HepG2 (cell line): Measurements from ENCODE around the gene MGLL. TPM values are rescaled to one million over a fixed set of nuclear protein-coding genes. Genes with fewer than 3 reads are reported as not detected.

ENCODE experiments used
- ATAC-seq: fragments of 200-7000 bp; cut with Tn5 transposase; 3 replicates; pipeline ENCODE4 v1.9.1; 2020; ENCODE audit warnings: mild to moderate bottlenecking, moderate library complexity
- BruUV-seq: library from RNA; stranded (reverse); fragments of 400-500 nt; replicated peaks from 2 replicates; lab custom pipeline; 2021; lab: Mats Ljungman, UMichigan
- CTCF ChIA-PET: fragments of 300-600 bp; formaldehyde crosslinking; extraction: SDS; loops from one replicate; lab custom pipeline; 2021; ENCODE audit warnings: low total read pairs, inconsistent platforms, low intra/inter-chr PET ratio; lab: Yijun Ruan, JAX
- POLR2A ChIA-PET: fragments of 350-600 bp; sonication (Branson Sonifier 250); formaldehyde crosslinking; loops from one replicate; lab custom pipeline; 2020; ENCODE audit warnings: antibody characterized with exemption, inconsistent platforms; lab: Yijun Ruan, JAX
- DNase-seq: peaks from one replicate; pipeline ENCODE4 v3.0.0-alpha.2; 2015; ENCODE audit warnings: low spot score
- FAIRE-seq: peaks from 3 replicates; lab custom pipeline; 2011; peaks lifted over from hg19 to GRCh38; lab: Jason Lieb, UNC
- H2AFZ ChIP-seq: one replicate; pipeline ENCODE4 v1.6.1; 2011; ENCODE audit warnings: low read length, inconsistent platforms
- H3K27ac ChIP-seq: fragments of 300-600 bp; 3 replicates; pipeline ENCODE4 v1.8.0; 2011; ENCODE audit warnings: mixed run types, mild to moderate bottlenecking, mixed read lengths, low read length, inconsistent platforms; ENCODE audit not compliant: insufficient read depth; ENCODE audit errors: extremely low read length
- H3K27me3 ChIP-seq, 2 experiments: fragments of 200-600 bp in 1 of 2; 2 replicates in 1 of 2; 3 replicates in 1 of 2; pipeline versions ENCODE4 v1.6.0 to v1.8.0; 2011; ENCODE audit warnings: low read length in 2 of 2, mild to moderate bottlenecking in 2 of 2, moderate library complexity in 2 of 2, inconsistent platforms in 1 of 2; ENCODE audit not compliant: insufficient read depth in 2 of 2, control insufficient read depth in 1 of 2
- H3K36me3 ChIP-seq, 2 experiments: fragments of 200-600 bp in 1 of 2; replicated peaks in 1 of 2; 2 replicates in 1 of 2; 3 replicates in 1 of 2; pipeline versions ENCODE4 v1.5.1 to v1.8.0; 2011; ENCODE audit warnings: low read length in 2 of 2, inconsistent platforms in 1 of 2; ENCODE audit not compliant: insufficient read depth in 2 of 2, control insufficient read depth in 1 of 2
- H3K4me1 ChIP-seq: 2 replicates; pipeline ENCODE4 v1.5.1; 2012; ENCODE audit warnings: low read length, inconsistent platforms; ENCODE audit not compliant: insufficient read depth
- H3K4me2 ChIP-seq: 2 replicates; pipeline ENCODE4 v1.6.0; 2011; ENCODE audit warnings: low read depth, low read length, inconsistent platforms
- H3K4me3 ChIP-seq, 3 experiments: fragments of 200-600 bp in 1 of 3; sonication (generic), shearing (Covaris generic) in 1 of 3; replicated peaks in 1 of 3; 2 replicates each; pipeline ENCODE4 v1.5.1; 2011 to 2016; ENCODE audit warnings: low read length in 3 of 3, inconsistent platforms in 2 of 3, low read depth in 2 of 3, mild to moderate bottlenecking in 2 of 3, control low read depth in 1 of 3, mixed read lengths in 1 of 3; ENCODE audit not compliant: insufficient read depth in 1 of 3
- H3K79me2 ChIP-seq: one replicate; pipeline ENCODE4 v1.6.1; 2011; ENCODE audit warnings: low read length, inconsistent platforms; ENCODE audit not compliant: insufficient read depth
- H3K9ac ChIP-seq: 2 replicates; pipeline ENCODE4 v1.6.0; 2011; ENCODE audit warnings: mild to moderate bottlenecking, low read depth, low read length, inconsistent platforms; ENCODE audit not compliant: insufficient read depth
- H3K9me3 ChIP-seq: 2 replicates; pipeline ENCODE4 v1.5.1; 2012; ENCODE audit warnings: mild to moderate bottlenecking, low read length
- H4K20me1 ChIP-seq: 2 replicates; pipeline ENCODE4 v1.6.0; 2011; ENCODE audit warnings: inconsistent platforms, mild to moderate bottlenecking, low read length, moderate library complexity; ENCODE audit not compliant: insufficient read depth
- HMGXB3 ChIP-seq: sonication (generic); formaldehyde crosslinking; IDR thresholded peaks from 2 replicates; pipeline ENCODE4 v1.4.0; 2020; ENCODE audit warnings: missing genetic modification reagents, borderline replicate concordance
- ZC3H4 ChIP-seq: sonication (generic); formaldehyde crosslinking; IDR thresholded peaks from 2 replicates; pipeline ENCODE4 v1.4.0; 2020; ENCODE audit warnings: missing genetic modification reagents, borderline replicate concordance
- ZNF276 ChIP-seq: sonication (generic); formaldehyde crosslinking; IDR thresholded peaks from 2 replicates; pipeline ENCODE4 v1.4.0; 2020; ENCODE audit warnings: mild to moderate bottlenecking, low read depth, missing genetic modification reagents
- ZNF432 ChIP-seq: sonication (generic); formaldehyde crosslinking; IDR thresholded peaks from 2 replicates; pipeline ENCODE4 v1.5.0; 2020; ENCODE audit warnings: missing genetic modification reagents, mild to moderate bottlenecking, borderline replicate concordance
- ZNF552 ChIP-seq: sonication (generic); formaldehyde crosslinking; IDR thresholded peaks from 2 replicates; pipeline ENCODE4 v1.9.0; 2022; ENCODE audit warnings: missing genetic modification reagents, mild to moderate bottlenecking, borderline replicate concordance
- ZNF609 ChIP-seq: sonication (generic); formaldehyde crosslinking; IDR thresholded peaks from 2 replicates; pipeline ENCODE4 v1.4.0; 2020; ENCODE audit warnings: mild to moderate bottlenecking, missing genetic modification reagents, borderline replicate concordance
- ZNF724P ChIP-seq: sonication (generic); formaldehyde crosslinking; IDR thresholded peaks from 2 replicates; pipeline ENCODE4 v1.8.0; 2022; ENCODE audit warnings: missing genetic modification reagents, borderline replicate concordance
- ZNF747 ChIP-seq: sonication (generic); formaldehyde crosslinking; IDR thresholded peaks from 2 replicates; pipeline ENCODE4 v1.8.1; 2023; ENCODE audit warnings: missing genetic modification reagents, mild to moderate bottlenecking, borderline replicate concordance
- ZNF775 ChIP-seq: sonication (generic); formaldehyde crosslinking; IDR thresholded peaks from 2 replicates; pipeline ENCODE4 v1.4.0; 2020; ENCODE audit warnings: missing genetic modification reagents, mild to moderate bottlenecking, moderate library complexity, borderline replicate concordance
- WGBS: methylation state at CpG from one replicate; pipeline ENCODE4 v1.1.6; 2017; ENCODE audit warnings: low lambda C conversion rate; 5-methylcytosine and 5-hydroxymethylcytosine counted together
- in situ Hi-C: cut with HindIII; loops from 2 replicates; pipeline ENCODE4 v1.10.0; 2017; ENCODE audit warnings: low pct_unique_long_range_greater_than_20kb; ENCODE audit not compliant: extremely low pct_ligation_motif_present
- intact Hi-C: fragments of 100-400 bp; cut with micrococcal nuclease; formaldehyde crosslinking; loops from one replicate; pipeline ENCODE4 v1.10.0; 2022; ENCODE audit not compliant: unreplicated experiment
- polyA plus RNA-seq, 8 experiments: library from polyadenylated mRNA; depleted of rRNA in 3 of 8; stranded (reverse) in 7 of 8; unstranded in 1 of 8; fragments of >200 nt; fragmentation: Illumina TruSeq in 4 of 8; extraction: Trizol in 4 of 8; gene quantifications; 2 replicates each; pipeline versions ENCODE4 v1.2.1 to v1.2.3, GENCODE V29; 2011 to 2016; ENCODE audit warnings: low read depth in 4 of 8, missing spikeins in 1 of 8, mixed read lengths in 1 of 8; ENCODE audit not compliant: insufficient read depth in 1 of 8
- total RNA-seq, 5 experiments: library from RNA; depleted of rRNA; stranded (reverse); fragments of >200 nt; fragmentation: Illumina TruSeq; extraction: Trizol; gene quantifications; 2 replicates each; pipeline ENCODE4 v1.2.3, GENCODE V29; 2016; ENCODE audit warnings: low read depth in 1 of 5

The MGLL gene
- total and polyA plus RNA-seq, 2 of the 13 experiments (the other 11 are each of a cell fraction or from before 2014, with no cell fraction given), result not detected

- H3K4me3 ChIP-seq, result no peak overlapping the region
- ATAC-seq (no peak), FAIRE-seq (no peak), DNase-seq (no peak)
- 92% methylated on average over 5 of the region's 5 CpGs for WGBS
- POLR2A ChIA-PET, result no interaction called here
- H3K9ac ChIP-seq, result no peak overlapping the region
- intact Hi-C loops, result no loop called here
- H3K36me3 ChIP-seq, result peaks cover 0 to 3% of the 10 kb centered on the region in 2 experiments; a peak in 1 of 5 replicates
- H3K27ac ChIP-seq, result no peak overlapping the region
- H3K9me3 ChIP-seq, result no peaks in the 10 kb centered on the region
- no peaks in the 10 kb centered on the region for H3K27me3 ChIP-seq
- no peak overlapping the region for H2AFZ ChIP-seq
- no peaks in the 10 kb centered on the region for H4K20me1 ChIP-seq
- no peaks in the 10 kb centered on the region for H3K4me1 ChIP-seq
- in situ Hi-C loops, result no loop called here
- no peak overlapping the region for H3K4me2 ChIP-seq
- no TSS peak for BruUV-seq
- H3K79me2 ChIP-seq, result no peaks in the 10 kb centered on the region
- CTCF ChIA-PET, result no interaction called here
- TF ChIP-seq ZNF609 (CRISPR knock-in tag) (no peak), ZC3H4 (CRISPR knock-in tag) (no peak), ZNF276 (CRISPR knock-in tag) (no peak), ZNF432 (CRISPR knock-in tag) (no peak), ZNF552 (CRISPR knock-in tag) (no peak), ZNF724P (CRISPR knock-in tag) (no peak), ZNF747 (CRISPR knock-in tag) (no peak), ZNF775 (CRISPR knock-in tag) (no peak), HMGXB3 (CRISPR knock-in tag) (no peak)
Observed at GRCh38 chr3:127644641-127645370, 177.5 kb downstream of the MGLL start.
